GM12878 (cell line): ENCODE measurements around the gene TAB2. TPM values are rescaled to one million over a fixed set of nuclear protein-coding genes. Genes with fewer than 3 reads are reported as not detected.

Experiments
- ATAC-seq: fragments of 200-7000 bp; cut with Tn5 transposase; 3 replicates; pipeline ENCODE4 v1.9.1; 2020; ENCODE audit warnings: mild to moderate bottlenecking, moderate library complexity
- BruUV-seq: library from RNA; stranded (reverse); fragments of 400-500 nt; replicated peaks from 2 replicates; lab custom pipeline; 2021; lab: Mats Ljungman, UMichigan
- CTCF ChIA-PET: fragments of 300-600 bp; sonication (Branson Sonifier 250); formaldehyde crosslinking; extraction: SDS; loops from one replicate; lab custom pipeline; 2021; ENCODE audit warnings: inconsistent platforms; lab: Yijun Ruan, JAX
- POLR2A ChIA-PET: fragments of 350-600 bp; formaldehyde crosslinking; extraction: SDS; loops from one replicate; lab custom pipeline; 2021; ENCODE audit warnings: inconsistent platforms; lab: Charles Lee
- RAD21 ChIA-PET: fragments of 300-600 bp; sonication (Branson Sonifier 250); formaldehyde crosslinking; loops from one replicate; lab custom pipeline; 2023; ENCODE audit warnings: antibody characterized with exemption; ENCODE audit not compliant: unreplicated experiment; lab: Charles Lee
- SMC1A ChIA-PET: fragments of 300-600 bp; sonication (Branson Sonifier 250); formaldehyde crosslinking; loops from one replicate; lab custom pipeline; 2023; ENCODE audit not compliant: unreplicated experiment, uncharacterized antibody; lab: Charles Lee
- DNase-seq: peaks from one replicate; pipeline ENCODE4 v3.0.0-alpha.2; 2011; ENCODE audit warnings: low read depth, low spot score
- FAIRE-seq: peaks from 3 replicates; lab custom pipeline; 2011; peaks lifted over from hg19 to GRCh38; lab: Jason Lieb, UNC
- H2AFZ ChIP-seq: 2 replicates; pipeline ENCODE4 v1.6.0; 2011; ENCODE audit warnings: low read depth, low read length, control low read depth; ENCODE audit not compliant: control insufficient read depth
- H3K27ac ChIP-seq: 2 replicates; pipeline ENCODE4 v1.5.1; 2011; ENCODE audit warnings: control low read depth; ENCODE audit not compliant: control insufficient read depth, insufficient read depth
- H3K27me3 ChIP-seq, 2 experiments: replicated peaks in 1 of 2; 2 replicates each; pipeline versions ENCODE4 v1.6.0 to v1.6.1; 2011; ENCODE audit warnings: low read length in 1 of 2; ENCODE audit not compliant: control insufficient read depth in 2 of 2, insufficient read depth in 2 of 2
- H3K36me3 ChIP-seq, 2 experiments: 2 replicates each; pipeline ENCODE4 v1.5.1; 2011; ENCODE audit warnings: low read length in 1 of 2; ENCODE audit not compliant: control insufficient read depth in 2 of 2, insufficient read depth in 2 of 2
- H3K4me1 ChIP-seq: 2 replicates; pipeline ENCODE4 v1.6.1; 2011; ENCODE audit warnings: mild to moderate bottlenecking, low read length, moderate library complexity, mixed read lengths; ENCODE audit not compliant: control insufficient read depth, insufficient read depth
- H3K4me2 ChIP-seq: 2 replicates; pipeline ENCODE4 v1.6.0; 2011; ENCODE audit warnings: control low read depth; ENCODE audit not compliant: control insufficient read depth, insufficient read depth
- H3K4me3 ChIP-seq: fragments of 200-600 bp; sonication (generic); 2 replicates; pipeline ENCODE4 v1.5.1; 2016
- H3K79me2 ChIP-seq: 2 replicates; pipeline ENCODE4 v1.6.0; 2011; ENCODE audit warnings: low read length; ENCODE audit not compliant: control insufficient read depth, insufficient read depth
- H3K9ac ChIP-seq: 2 replicates; pipeline ENCODE4 v1.8.0; 2011; ENCODE audit warnings: low read length, control low read depth, mixed read lengths; ENCODE audit not compliant: control insufficient read depth, insufficient read depth
- H3K9me3 ChIP-seq: replicated peaks from 3 replicates; pipeline ENCODE4 v1.5.1; 2011; ENCODE audit warnings: mild to moderate bottlenecking, low read length; ENCODE audit not compliant: control insufficient read depth, insufficient read depth
- H4K20me1 ChIP-seq: 2 replicates; pipeline ENCODE4 v1.6.0; 2011; ENCODE audit not compliant: control insufficient read depth, insufficient read depth
- ASH2L ChIP-seq: fragments of 300-600, 200-600 bp; sonication (generic); IDR thresholded peaks from 2 replicates; pipeline ENCODE4 v1.6.1; 2017; ENCODE audit warnings: low read depth, mild to moderate bottlenecking, borderline replicate concordance
- CBFB ChIP-seq: IDR thresholded peaks from 2 replicates; pipeline ENCODE4 v1.6.1; 2016; ENCODE audit warnings: antibody characterized with exemption, low read depth
- GABPA ChIP-seq: IDR thresholded peaks from 2 replicates; pipeline ENCODE4 v1.6.1; 2014; ENCODE audit warnings: antibody characterized with exemption, low read depth, mild to moderate bottlenecking, inconsistent platforms
- HDGF ChIP-seq: fragments of 450-650 bp; IDR thresholded peaks from 2 replicates; pipeline ENCODE4 v1.6.1; 2016; ENCODE audit warnings: antibody characterized with exemption
- MTA3 ChIP-seq: IDR thresholded peaks from 2 replicates; pipeline ENCODE4 v1.6.1; 2012; ENCODE audit warnings: low read length, inconsistent platforms, borderline replicate concordance
- NBN ChIP-seq: fragments of 450-650 bp; IDR thresholded peaks from 2 replicates; pipeline ENCODE4 v1.6.1; 2016
- NR2F1 ChIP-seq: fragments of 450-650 bp; conservative IDR thresholded peaks from 2 replicates; pipeline ENCODE4 v1.6.1; 2017; ENCODE audit warnings: mild to moderate bottlenecking
- RUNX3 ChIP-seq: IDR thresholded peaks from 2 replicates; pipeline ENCODE4 v1.6.1; 2012; ENCODE audit warnings: low read length, inconsistent platforms
- TARDBP ChIP-seq: IDR thresholded peaks from 2 replicates; pipeline ENCODE4 v1.6.1; 2016; ENCODE audit warnings: borderline replicate concordance
- TCF12 ChIP-seq: IDR thresholded peaks from 2 replicates; pipeline ENCODE4 v1.6.1; 2011; ENCODE audit warnings: low read depth, mild to moderate bottlenecking, low read length
- ZNF622 ChIP-seq: fragments of 450-650 bp; IDR thresholded peaks from 2 replicates; pipeline ENCODE4 v1.6.1; 2017; ENCODE audit warnings: mild to moderate bottlenecking, inconsistent platforms
- ZSCAN29 ChIP-seq: fragments of 450-650 bp; IDR thresholded peaks from 2 replicates; pipeline ENCODE4 v1.6.1; 2017; ENCODE audit warnings: mild to moderate bottlenecking, moderate library complexity
- WGBS: methylation state at CpG from one replicate; pipeline ENCODE4 v1.1.6; 2016; ENCODE audit warnings: low lambda C conversion rate; ENCODE audit not compliant: insufficient replicate concordance, insufficient coverage; ENCODE audit errors: missing lambda C conversion rate; 5-methylcytosine and 5-hydroxymethylcytosine counted together
- in situ Hi-C: fragments of 300-500 bp; cut with MboI; formaldehyde crosslinking; loops from 9 replicates; pipeline ENCODE4 v1.14.3; 2018; ENCODE audit warnings: mixed read lengths
- intact Hi-C: fragments of 100-400 bp; cut with micrococcal nuclease; formaldehyde crosslinking; loops from one replicate; pipeline ENCODE4 v1.14.2; 2022; ENCODE audit not compliant: unreplicated experiment
- polyA plus RNA-seq, 11 experiments: library from polyadenylated mRNA; depleted of rRNA in 4 of 11; unstranded in 6 of 11; stranded (reverse) in 5 of 11; fragments of >200 nt; fragmentation: Nextera tagmentation in 4 of 11; fragmentation: Illumina TruSeq in 1 of 11; extraction: Ambion mirVana in 4 of 11; extraction: Trizol in 1 of 11; gene quantifications; 1 replicate in 1 of 11; 2 replicates in 10 of 11; pipeline versions ENCODE4 v1.2.1 to v1.2.3, GENCODE V29; 2011 to 2016; ENCODE audit warnings: inconsistent platforms in 2 of 11, missing spikeins in 2 of 11, low read depth in 1 of 11
- total RNA-seq, 4 experiments: library from RNA; depleted of rRNA in 3 of 4; stranded (reverse); fragments of >200 nt in 3 of 4; fragmentation: Illumina TruSeq in 1 of 4; extraction: Trizol in 1 of 4; gene quantifications; 2 replicates each; pipeline versions ENCODE4 v1.2.1 to v1.2.3, GENCODE V29; 2013 to 2021
- TF ChIP-seq, protein P1 (sequence below): fragments of 450-650 bp; IDR thresholded peaks from 2 replicates; pipeline ENCODE4 v1.6.1; 2016; ENCODE audit warnings: mild to moderate bottlenecking, moderate library complexity, borderline replicate concordance

TAB2 gene
- total and polyA plus RNA-seq, 10 of the 15 experiments (the other 5 are each of a cell fraction or from before 2014, with no cell fraction given), result 8.9 to 66.3 (median 23.0) TPM

DNA sequence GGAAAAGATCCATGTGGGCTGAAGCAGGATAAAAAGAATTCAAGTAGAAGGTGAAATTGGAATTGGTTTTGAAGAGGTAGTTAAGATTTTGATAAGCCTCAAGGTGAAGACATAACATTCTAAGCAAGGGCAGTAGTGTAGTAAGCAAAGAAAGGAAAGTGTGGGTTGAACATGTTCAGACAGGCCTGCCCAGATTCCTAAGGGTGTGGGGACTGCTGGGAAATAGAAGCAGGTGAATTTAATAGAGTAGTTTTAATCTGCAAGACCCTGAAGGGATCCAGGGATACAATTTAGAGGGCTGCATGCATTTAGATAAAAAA is 19.1 kb downstream of the TAB2 start:
- H3K27me3 ChIP-seq, result no peaks in the 10 kb centered on the region
- TF ChIP-seq MTA3 (no peak), GABPA (no peak), ASH2L (no peak), RUNX3 (peak; percentile 55), CBFB (no peak), ZNF622 (no peak), ZSCAN29 (no peak)
- TF ChIP-seq, all 136 proteins: peak for 1
- peak overlapping the region; percentile 32; the same call in 1 of the 2 replicates for H3K4me3 ChIP-seq
- H2AFZ ChIP-seq, result no peak overlapping the region
- H3K27ac ChIP-seq, result peak overlapping the region; percentile 73
- H3K79me2 ChIP-seq, result peaks cover 99% of the 10 kb centered on the region
- no TSS peak for BruUV-seq
- intact Hi-C loops (loop anchor here (2.0 kb wide), 1 partner anchor 14 kb away; no protein-coding TSS in a partner anchor), in situ Hi-C loops (no loop called here)
- peak overlapping the region; percentile 37; the same call in 1 of the 2 replicates for H3K9ac ChIP-seq
- ChIA-PET SMC1A (interaction anchor here (0.7 to 15.8 kb wide), 7 partner anchors 13 to 147 kb away, joined by 3 to 199 read pairs (median 6); no protein-coding TSS in a partner anchor), POLR2A (interaction anchor here (1.0 to 2.2 kb wide), 3 partner anchors 11 to 304 kb away, joined by 3 to 9 read pairs (median 5); no protein-coding TSS in a partner anchor), RAD21 (interaction anchor here (1.7 to 6.5 kb wide), 3 partner anchors 10 to 14 kb away, joined by 5 to 74 read pairs (median 26); no protein-coding TSS in a partner anchor), CTCF (interaction anchor here (0.6 to 7.7 kb wide), 5 partner anchors 12 to 256 kb away, joined by 3 to 56 read pairs (median 3); no protein-coding TSS in a partner anchor)
- peak; percentile 31 for ATAC-seq
- no peak for DNase-seq
- peaks cover 3% of the 10 kb centered on the region; the same call in 1 of the 2 replicates for H4K20me1 ChIP-seq
- peak overlapping the region; percentile 70 for H3K4me2 ChIP-seq
- no peaks in the 10 kb centered on the region for H3K36me3 ChIP-seq
- no peak for FAIRE-seq
- peaks cover 40% of the 10 kb centered on the region for H3K4me1 ChIP-seq
- H3K9me3 ChIP-seq, result no peaks in the 10 kb centered on the region; the same call in 2 of the 3 replicates

DNA sequence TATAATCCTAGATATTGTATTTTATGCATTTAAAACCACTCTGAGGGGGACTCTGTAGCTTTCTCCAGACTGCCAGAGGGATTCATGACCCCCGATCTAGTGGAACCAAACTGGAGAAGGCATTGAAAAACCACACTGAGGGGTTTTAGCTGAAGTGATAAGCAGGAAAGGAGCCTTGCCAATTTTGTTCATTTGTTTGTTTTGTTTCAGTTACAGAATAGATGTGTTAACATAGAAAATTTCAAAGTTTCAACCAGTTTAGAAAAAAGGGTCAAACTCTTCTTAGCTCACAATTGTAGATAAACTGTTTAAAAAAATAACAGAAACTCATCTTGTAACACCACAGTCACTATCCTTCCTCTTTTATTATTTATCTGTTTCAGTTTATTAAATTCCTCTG is 19.8 kb downstream of the TAB2 start:
- H3K36me3 ChIP-seq, result no peaks in the 10 kb centered on the region
- 0% methylated on average over 1 of the region's 1 CpG for WGBS
- no peaks in the 10 kb centered on the region for H3K27me3 ChIP-seq
- no peak overlapping the region for H3K4me3 ChIP-seq
- ChIA-PET RAD21 (interaction anchor here (1.7 to 4.5 kb wide), 2 partner anchors 9 to 14 kb away, joined by 5 to 26 read pairs; no protein-coding TSS in a partner anchor), CTCF (interaction anchor here (0.7 to 7.7 kb wide), 4 partner anchors 13 to 176 kb away, joined by 3 to 56 read pairs (median 4); no protein-coding TSS in a partner anchor), SMC1A (interaction anchor here (0.6 to 15.8 kb wide), 13 partner anchors 14 to 271 kb away, joined by 3 to 199 read pairs (median 4); no protein-coding TSS in a partner anchor), POLR2A (interaction anchor here (0.8 to 3.4 kb wide), 4 partner anchors 12 to 305 kb away, joined by 3 to 13 read pairs (median 4); no protein-coding TSS in a partner anchor)
- DNase-seq, result no peak
- no peak for FAIRE-seq
- H3K79me2 ChIP-seq, result peaks cover 99% of the 10 kb centered on the region
- ATAC-seq, result peak; percentile 2; the same call in 2 of the 3 replicates
- peaks cover 3% of the 10 kb centered on the region; the same call in 1 of the 2 replicates for H4K20me1 ChIP-seq
- BruUV-seq, result no TSS peak
- in situ Hi-C loops, result no loop called here
- intact Hi-C loops, result loop anchor here (2.0 kb wide), 1 partner anchor 15 kb away; no protein-coding TSS in a partner anchor
- peaks cover 40% of the 10 kb centered on the region for H3K4me1 ChIP-seq
- H2AFZ ChIP-seq, result no peak overlapping the region
- peak overlapping the region; percentile 73 for H3K27ac ChIP-seq
- H3K4me2 ChIP-seq, result peak overlapping the region; percentile 62
- H3K9me3 ChIP-seq, result no peaks in the 10 kb centered on the region; the same call in 2 of the 3 replicates
- no peak overlapping the region for H3K9ac ChIP-seq
- no peak for TF ChIP-seq MTA3
- TF ChIP-seq TCF12, result no peak
- no peak for TF ChIP-seq NR2F1
- TF ChIP-seq TARDBP, result no peak
- TF ChIP-seq NBN, result no peak
- no peak for TF ChIP-seq HDGF
- TF ChIP-seq, protein P1, sequence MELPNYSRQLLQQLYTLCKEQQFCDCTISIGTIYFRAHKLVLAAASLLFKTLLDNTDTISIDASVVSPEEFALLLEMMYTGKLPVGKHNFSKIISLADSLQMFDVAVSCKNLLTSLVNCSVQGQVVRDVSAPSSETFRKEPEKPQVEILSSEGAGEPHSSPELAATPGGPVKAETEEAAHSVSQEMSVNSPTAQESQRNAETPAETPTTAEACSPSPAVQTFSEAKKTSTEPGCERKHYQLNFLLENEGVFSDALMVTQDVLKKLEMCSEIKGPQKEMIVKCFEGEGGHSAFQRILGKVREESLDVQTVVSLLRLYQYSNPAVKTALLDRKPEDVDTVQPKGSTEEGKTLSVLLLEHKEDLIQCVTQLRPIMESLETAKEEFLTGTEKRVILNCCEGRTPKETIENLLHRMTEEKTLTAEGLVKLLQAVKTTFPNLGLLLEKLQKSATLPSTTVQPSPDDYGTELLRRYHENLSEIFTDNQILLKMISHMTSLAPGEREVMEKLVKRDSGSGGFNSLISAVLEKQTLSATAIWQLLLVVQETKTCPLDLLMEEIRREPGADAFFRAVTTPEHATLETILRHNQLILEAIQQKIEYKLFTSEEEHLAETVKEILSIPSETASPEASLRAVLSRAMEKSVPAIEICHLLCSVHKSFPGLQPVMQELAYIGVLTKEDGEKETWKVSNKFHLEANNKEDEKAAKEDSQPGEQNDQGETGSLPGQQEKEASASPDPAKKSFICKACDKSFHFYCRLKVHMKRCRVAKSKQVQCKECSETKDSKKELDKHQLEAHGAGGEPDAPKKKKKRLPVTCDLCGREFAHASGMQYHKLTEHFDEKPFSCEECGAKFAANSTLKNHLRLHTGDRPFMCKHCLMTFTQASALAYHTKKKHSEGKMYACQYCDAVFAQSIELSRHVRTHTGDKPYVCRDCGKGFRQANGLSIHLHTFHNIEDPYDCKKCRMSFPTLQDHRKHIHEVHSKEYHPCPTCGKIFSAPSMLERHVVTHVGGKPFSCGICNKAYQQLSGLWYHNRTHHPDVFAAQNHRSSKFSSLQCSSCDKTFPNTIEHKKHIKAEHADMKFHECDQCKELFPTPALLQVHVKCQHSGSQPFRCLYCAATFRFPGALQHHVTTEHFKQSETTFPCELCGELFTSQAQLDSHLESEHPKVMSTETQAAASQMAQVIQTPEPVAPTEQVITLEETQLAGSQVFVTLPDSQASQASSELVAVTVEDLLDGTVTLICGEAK, result no peak
